Measurements from ENCODE around the gene NOP53.

DNA sequence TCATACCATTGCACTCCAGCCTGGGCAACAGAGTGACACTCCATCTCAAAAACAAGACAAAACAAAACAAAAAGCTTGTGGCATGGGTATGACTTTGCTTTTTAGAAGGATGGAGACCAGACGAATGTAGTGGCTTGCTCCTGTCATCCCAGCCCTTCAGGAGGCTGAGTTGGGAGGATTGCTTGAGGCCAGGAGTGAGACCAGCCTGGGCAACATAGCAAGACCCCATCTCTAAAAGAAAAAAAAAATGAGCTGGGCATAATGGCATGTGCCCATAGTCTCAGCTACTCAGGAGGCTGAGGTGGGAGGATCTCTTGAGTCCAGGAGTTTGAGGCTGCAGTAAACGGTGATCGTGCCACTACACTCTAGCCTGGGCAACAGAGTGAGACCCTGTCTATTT lies 16.8 kb downstream of the NOP53 start:
- TF ChIP-seq, protein P1, sequence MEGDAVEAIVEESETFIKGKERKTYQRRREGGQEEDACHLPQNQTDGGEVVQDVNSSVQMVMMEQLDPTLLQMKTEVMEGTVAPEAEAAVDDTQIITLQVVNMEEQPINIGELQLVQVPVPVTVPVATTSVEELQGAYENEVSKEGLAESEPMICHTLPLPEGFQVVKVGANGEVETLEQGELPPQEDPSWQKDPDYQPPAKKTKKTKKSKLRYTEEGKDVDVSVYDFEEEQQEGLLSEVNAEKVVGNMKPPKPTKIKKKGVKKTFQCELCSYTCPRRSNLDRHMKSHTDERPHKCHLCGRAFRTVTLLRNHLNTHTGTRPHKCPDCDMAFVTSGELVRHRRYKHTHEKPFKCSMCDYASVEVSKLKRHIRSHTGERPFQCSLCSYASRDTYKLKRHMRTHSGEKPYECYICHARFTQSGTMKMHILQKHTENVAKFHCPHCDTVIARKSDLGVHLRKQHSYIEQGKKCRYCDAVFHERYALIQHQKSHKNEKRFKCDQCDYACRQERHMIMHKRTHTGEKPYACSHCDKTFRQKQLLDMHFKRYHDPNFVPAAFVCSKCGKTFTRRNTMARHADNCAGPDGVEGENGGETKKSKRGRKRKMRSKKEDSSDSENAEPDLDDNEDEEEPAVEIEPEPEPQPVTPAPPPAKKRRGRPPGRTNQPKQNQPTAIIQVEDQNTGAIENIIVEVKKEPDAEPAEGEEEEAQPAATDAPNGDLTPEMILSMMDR (IDR thresholded peaks at IDR 0.05; ENCODE audit: control extremely low read depth in 1 of 3, insufficient read depth in 1 of 3, low read depth in 1 of 3, low read length in 3 of 3): no peak
- no peak for TF ChIP-seq CTBP2 (IDR thresholded peaks at IDR 0.05; ENCODE audit: borderline replicate concordance, insufficient read depth, insufficient read length, low read length)
- no peak for TF ChIP-seq HDAC2 (IDR thresholded peaks at IDR 0.05; ENCODE audit: borderline replicate concordance in 1 of 2, low read depth in 2 of 2, low read length in 2 of 2)
- no peak for TF ChIP-seq GTF2F1 (IDR thresholded peaks at IDR 0.05; ENCODE audit: borderline replicate concordance, low read depth, low read length)
- TF ChIP-seq RAD21 (IDR thresholded peaks at IDR 0.05 in 1 of 2, conservative IDR thresholded peaks at IDR 0.05 in 1 of 2; ENCODE audit: low read depth in 2 of 2, low read length in 2 of 2): no peak
- TF ChIP-seq FOSL1 (IDR thresholded peaks at IDR 0.05; ENCODE audit: insufficient read depth, low read depth, low read length): no peak
- no peak for TF ChIP-seq RFX5 (IDR thresholded peaks at IDR 0.05; ENCODE audit: borderline replicate concordance, low read depth, low read length)
- TF ChIP-seq POLR2A (IDR thresholded peaks at IDR 0.05; ENCODE audit: control extremely low read depth in 1 of 2, low read depth in 2 of 2, low read length in 2 of 2): no peak
- TF ChIP-seq EZH2 (IDR thresholded peaks at IDR 0.05; ENCODE audit: low read depth, low read length, severe bottlenecking): no peak
- TF ChIP-seq BACH1 (IDR thresholded peaks at IDR 0.05; ENCODE audit: low read length): no peak
- no peak for TF ChIP-seq ZNF274 (IDR thresholded peaks at IDR 0.05; ENCODE audit: borderline replicate concordance, extremely low read depth, low read length)
- no peak for TF ChIP-seq CHD2 (IDR thresholded peaks at IDR 0.05; ENCODE audit: low read length)
- no peak for TF ChIP-seq BRCA1 (IDR thresholded peaks at IDR 0.05; ENCODE audit: low read depth, low read length)
